GM21717 (cell line): Measurements from ENCODE around the gene PRKCZ.

ENCODE experiments used
- ATAC-seq: cut with Tn5 transposase; IDR thresholded peaks from one replicate; pipeline ENCODE4 v1.9.1; 2021; ENCODE audit warnings: mild to moderate bottlenecking, moderate library complexity; ENCODE audit not compliant: unreplicated experiment

Gene PRKCZ

GRCh38 chr1:2215909-2216766 is 165.9 kb downstream of the PRKCZ start:
- no peak for ATAC-seq

- no peak for ATAC-seq
These were observed 166.5 kb downstream of the PRKCZ start for GRCh38 chr1:2216767-2217058.

- no peak for ATAC-seq
These were observed 171.1 kb downstream of the PRKCZ start for GRCh38 chr1:2221271-2221670.

GRCh38 chr1:2224170-2224584 is 174.0 kb downstream of the PRKCZ start:
- ATAC-seq: no peak

GRCh38 chr1:2224631-2225428 is 174.6 kb downstream of the PRKCZ start:
- no peak for ATAC-seq

GRCh38 chr1:2226525-2227345 is 176.5 kb downstream of the PRKCZ start:
- peak; percentile 2 for ATAC-seq

GRCh38 chr1:2227346-2228156 is 177.3 kb downstream of the PRKCZ start:
- ATAC-seq: peak; percentile 82

GRCh38 chr1:2228157-2228594 is 178.0 kb downstream of the PRKCZ start, which contains the start of gene SKI:
SKI (plus strand) TSS chr1:2228319; CDS start chr1:2228767, 448 bp downstream.
- no peak for ATAC-seq

- no peak for ATAC-seq
These were observed 178.5 kb downstream of the PRKCZ start for GRCh38 chr1:2228694-2229036.

- no peak for ATAC-seq
These were observed 179.0 kb downstream of the PRKCZ start for GRCh38 chr1:2229037-2229864.

- no peak for ATAC-seq
These were observed 179.9 kb downstream of the PRKCZ start for GRCh38 chr1:2229911-2230731.

- ATAC-seq: no peak
These were observed 180.7 kb downstream of the PRKCZ start for GRCh38 chr1:2230781-2231531.

GRCh38 chr1:2231532-2232254 is 181.5 kb downstream of the PRKCZ start:
- ATAC-seq: no peak

- ATAC-seq: no peak
These were observed 182.2 kb downstream of the PRKCZ start for GRCh38 chr1:2232255-2232915.

- ATAC-seq: no peak
These were observed 182.8 kb downstream of the PRKCZ start for GRCh38 chr1:2232916-2233438.

GRCh38 chr1:2233468-2233867 is 183.3 kb downstream of the PRKCZ start:
- no peak for ATAC-seq
